Ovary (tissue), 9 donors: ENCODE data around the gene MAGI1. TPM values are rescaled to one million over a fixed set of nuclear protein-coding genes. Genes with fewer than 3 reads are reported as not detected.

Experiments used
- DNase-seq, 5 donors: peaks; one replicate each; pipeline ENCODE4 v3.0.0-alpha.2; 2019 to 2020
- H3K27ac ChIP-seq, 2 donors: fragments of 200-600 bp; one replicate each; pipeline versions ENCODE4 v1.5.1 to v1.8.0; 2019 to 2022
- H3K27me3 ChIP-seq: fragments of 200-600 bp; one replicate; pipeline ENCODE4 v1.8.0; 2022
- H3K36me3 ChIP-seq: fragments of 200-600 bp; sonication (generic); one replicate; pipeline ENCODE4 v1.5.1; 2019
- H3K4me1 ChIP-seq: one replicate; pipeline ENCODE4 v1.8.1; 2013; ENCODE audit warnings: mild to moderate bottlenecking, moderate library complexity; ENCODE audit not compliant: insufficient read depth
- H3K4me3 ChIP-seq: fragments of 200-600 bp; sonication (generic); one replicate; pipeline ENCODE4 v1.5.1; 2017
- H3K9me3 ChIP-seq, 2 donors: fragments of 200-600 bp in 1 of 2; sonication (generic) in 1 of 2; one replicate each; pipeline versions ENCODE4 v1.5.1 to v1.8.1; 2013 to 2019; ENCODE audit warnings: mild to moderate bottlenecking in 1 of 2, moderate library complexity in 1 of 2
- EP300 ChIP-seq: sonication (generic); formaldehyde crosslinking; IDR thresholded peaks from one replicate; pipeline ENCODE4 v1.6.1; 2017; ENCODE audit warnings: antibody characterized with exemption
- POLR2A ChIP-seq: fragments of 450-650 bp; IDR thresholded peaks from one replicate; pipeline ENCODE4 v1.6.1; 2017; ENCODE audit warnings: antibody characterized with exemption, mild to moderate bottlenecking, moderate library complexity
- WGBS, 3 donors: extraction: QIAGEN DNeasy Blood & Tissue Kit in 1 of 3; methylation state at CpG; one replicate each; pipeline versions ENCODE4 v1.1.5 to v1.1.7; 2013 to 2017; 5-methylcytosine and 5-hydroxymethylcytosine counted together
- intact Hi-C, 4 donors: fragments of 100-400 bp; cut with DNase I; formaldehyde crosslinking; loops; one replicate each; pipeline versions ENCODE4 v1.11.0 to v1.15.1; 2022 to 2023
- polyA plus RNA-seq, 2 donors: library from polyadenylated mRNA; stranded (reverse); fragments of 200-250 nt in 1 of 2; fragments of 350-450 nt in 1 of 2; fragmentation: Illumina TruSeq in 1 of 2; extraction: RNeasy Lipid Tissue Mini Kit (QIAGEN cat#74804) in 1 of 2; gene quantifications; one replicate each; pipeline ENCODE4 v1.2.3, GENCODE V29; 2013 to 2014
- total RNA-seq, 7 donors: library from RNA; depleted of rRNA in 2 of 7; stranded (reverse); fragments of >200 nt in 2 of 7; fragmentation: NEBNext Ultra II Directional in 3 of 7; extraction: Animal tissue kit (Norgen Biotek cat#: 25700) in 3 of 7; gene quantifications; one replicate each; pipeline versions ENCODE4 v1.1.0 to v1.2.4, GENCODE V29; 2016 to 2023
- TF ChIP-seq, protein P1 (sequence below), 3 donors: fragments of 450-650 bp in 2 of 3; fragments of 200-600 bp in 1 of 3; IDR thresholded peaks; one replicate each; pipeline versions ENCODE4 v1.5.1 to v1.8.0; 2016 to 2022; ENCODE audit warnings: antibody characterized with exemption in 3 of 3, mild to moderate bottlenecking in 1 of 3
- donor health status: DM: no; HTN: no; CAD: no; lungs with moderate emphysema.
- donor health status: DM: no; HTN: no; CAD: no.
- donor health status: Bipolar disorder and iron deficiency.
- donor health status: DM: yes; HTN: yes; CAD: no.
- donor health status: DM: no; HTN: no; CAD: no.
- donor health status: DM: yes; HTN: yes; CAD: no.

The MAGI1 gene
- total and polyA plus RNA-seq, 9 donors, result 5.5 to 35.7 (median 8.7) TPM

GRCh38 chr3:65772758-65773157 is 266.0 kb downstream of the MAGI1 start:
- H3K4me3 ChIP-seq, result no peak overlapping the region
- H3K9me3 ChIP-seq, result no peaks in the 10 kb centered on the region
- H3K36me3 ChIP-seq, result no peaks in the 10 kb centered on the region
- no peaks in the 10 kb centered on the region for H3K27me3 ChIP-seq
- intact Hi-C loops, result no loop called here
- 71 to 77% (median 73%) methylated on average over 3 of the region's 3 CpGs for WGBS, 3 donors
- no peak overlapping the region for H3K27ac ChIP-seq
- TF ChIP-seq EP300, result no peak
- TF ChIP-seq, protein P1, sequence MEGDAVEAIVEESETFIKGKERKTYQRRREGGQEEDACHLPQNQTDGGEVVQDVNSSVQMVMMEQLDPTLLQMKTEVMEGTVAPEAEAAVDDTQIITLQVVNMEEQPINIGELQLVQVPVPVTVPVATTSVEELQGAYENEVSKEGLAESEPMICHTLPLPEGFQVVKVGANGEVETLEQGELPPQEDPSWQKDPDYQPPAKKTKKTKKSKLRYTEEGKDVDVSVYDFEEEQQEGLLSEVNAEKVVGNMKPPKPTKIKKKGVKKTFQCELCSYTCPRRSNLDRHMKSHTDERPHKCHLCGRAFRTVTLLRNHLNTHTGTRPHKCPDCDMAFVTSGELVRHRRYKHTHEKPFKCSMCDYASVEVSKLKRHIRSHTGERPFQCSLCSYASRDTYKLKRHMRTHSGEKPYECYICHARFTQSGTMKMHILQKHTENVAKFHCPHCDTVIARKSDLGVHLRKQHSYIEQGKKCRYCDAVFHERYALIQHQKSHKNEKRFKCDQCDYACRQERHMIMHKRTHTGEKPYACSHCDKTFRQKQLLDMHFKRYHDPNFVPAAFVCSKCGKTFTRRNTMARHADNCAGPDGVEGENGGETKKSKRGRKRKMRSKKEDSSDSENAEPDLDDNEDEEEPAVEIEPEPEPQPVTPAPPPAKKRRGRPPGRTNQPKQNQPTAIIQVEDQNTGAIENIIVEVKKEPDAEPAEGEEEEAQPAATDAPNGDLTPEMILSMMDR (IDR thresholded peaks at IDR 0.05), result no peak
- TF ChIP-seq POLR2A, result no peak
- no peaks in the 10 kb centered on the region for H3K4me1 ChIP-seq
- no peak for DNase-seq

- H3K27me3 ChIP-seq, result no peaks in the 10 kb centered on the region
- TF ChIP-seq POLR2A, result no peak
- TF ChIP-seq, protein P1 (IDR thresholded peaks at IDR 0.05), result no peak
- no peak for TF ChIP-seq EP300
- H3K9me3 ChIP-seq, result no peaks in the 10 kb centered on the region
- WGBS, 3 donors, result 92 to 97% (median 97%) methylated on average over 1 of the region's 1 CpG
- no peaks in the 10 kb centered on the region for H3K36me3 ChIP-seq
- H3K4me1 ChIP-seq, result no peaks in the 10 kb centered on the region
- DNase-seq, result no peak
- no peak overlapping the region for H3K4me3 ChIP-seq
- intact Hi-C loops, result no loop called here
- no peak overlapping the region for H3K27ac ChIP-seq
These were observed 271.2 kb downstream of the MAGI1 start for GRCh38 chr3:65767551-65767950.

GRCh38 chr3:65762235-65762580 is 276.5 kb downstream of the MAGI1 start:
- no peak for DNase-seq
- no peak for TF ChIP-seq EP300
- TF ChIP-seq, protein P1 (IDR thresholded peaks at IDR 0.05), result no peak
- no peak for TF ChIP-seq POLR2A
- intact Hi-C loops, result no loop called here
- Histone ChIP-seq H3K9me3 (no peaks in the 10 kb centered on the region), H3K4me1 (peaks cover 4% of the 10 kb centered on the region), H3K4me3 (no peak overlapping the region), H3K36me3 (no peaks in the 10 kb centered on the region), H3K27me3 (no peaks in the 10 kb centered on the region), H3K27ac (no peak overlapping the region)
- WGBS, 3 donors, result 92 to 95% (median 92%) methylated on average over 4 of the region's 4 CpGs

DNA sequence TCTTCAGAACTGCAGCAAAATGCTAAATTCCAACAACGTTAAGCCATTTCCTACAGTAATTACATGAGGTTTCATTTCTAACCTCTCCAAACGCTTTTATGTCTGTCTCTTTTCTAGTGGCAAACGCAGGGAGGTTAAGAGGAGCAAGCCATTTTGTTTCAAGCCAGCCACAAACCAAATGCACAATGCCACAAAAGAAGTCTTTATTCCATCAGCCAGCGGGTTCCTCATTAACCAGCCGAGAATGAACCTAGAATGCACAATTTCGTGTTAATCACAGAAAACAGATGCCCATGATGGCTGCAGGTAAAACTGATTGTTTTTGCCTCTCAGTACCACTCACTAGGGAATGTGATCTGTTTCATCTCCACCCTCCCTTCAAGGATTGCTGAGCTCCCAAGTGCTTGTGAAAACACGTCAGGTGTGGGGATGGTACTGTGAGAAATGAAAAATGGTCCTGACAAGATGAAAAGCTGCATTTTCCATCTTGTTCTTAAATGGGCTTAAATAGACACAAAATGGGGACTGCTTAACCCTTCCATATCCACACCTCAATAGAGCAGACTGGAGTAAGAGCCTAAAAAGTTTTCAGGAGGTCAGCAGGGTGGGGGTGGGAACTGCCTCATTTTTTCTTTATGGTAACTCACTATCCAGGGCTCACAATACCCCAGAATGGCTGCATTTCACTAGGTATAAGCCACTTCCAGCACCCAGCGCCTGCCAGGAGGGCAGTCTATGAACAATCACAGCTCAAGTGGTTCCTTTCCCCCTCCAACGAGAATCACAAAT is 277.1 kb downstream of the MAGI1 start:
- intact Hi-C loops, result no loop called here
- DNase-seq, result no peak
- H3K9me3 ChIP-seq, result no peaks in the 10 kb centered on the region
- TF ChIP-seq, protein P1 (IDR thresholded peaks at IDR 0.05), result no peak
- TF ChIP-seq POLR2A, result no peak
- no peak for TF ChIP-seq EP300
- 87 to 91% (median 90%) methylated on average over 9 of the region's 9 CpGs for WGBS, 3 donors
- H3K36me3 ChIP-seq, result no peaks in the 10 kb centered on the region
- peaks cover 4% of the 10 kb centered on the region for H3K4me1 ChIP-seq
- no peak overlapping the region for H3K4me3 ChIP-seq
- H3K27me3 ChIP-seq, result no peaks in the 10 kb centered on the region
- no peak overlapping the region for H3K27ac ChIP-seq
